IMR-90 (cell line): ENCODE measurements around the gene DPEP2NB.

Source experiments
- POLR2A ChIP-seq: IDR thresholded peaks from 2 replicates; pipeline ENCODE4 v1.6.1; 2012; ENCODE audit warnings: mild to moderate bottlenecking, low read depth, low read length
- RAD21 ChIP-seq: IDR thresholded peaks from 2 replicates; pipeline ENCODE4 v1.6.1; 2012; ENCODE audit warnings: low read length, improper control_type of control experiment
- TF ChIP-seq, protein P1 (sequence below): conservative IDR thresholded peaks from 2 replicates; pipeline ENCODE4 v1.5.1; 2012; ENCODE audit warnings: mild to moderate bottlenecking, low read depth, low read length, improper control_type of control experiment

DNA sequence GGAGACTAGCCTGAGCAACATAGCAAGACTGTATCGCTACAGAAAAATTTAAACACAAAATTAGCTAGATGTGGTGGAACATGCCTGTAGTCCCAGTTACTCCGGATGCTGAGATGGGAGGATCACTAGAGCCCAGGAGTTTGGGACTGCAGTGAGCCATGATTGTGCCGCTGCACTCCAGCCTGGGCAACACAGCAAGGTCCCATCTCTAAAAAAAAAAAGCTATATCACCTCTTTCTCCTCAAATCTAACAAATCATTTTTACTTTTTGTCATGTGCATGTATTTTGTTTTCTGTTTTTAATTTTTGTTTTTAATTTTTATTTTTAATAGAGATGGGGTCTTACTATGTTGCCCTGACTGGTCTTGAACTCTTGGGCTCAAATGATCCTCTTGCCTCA lies 13.3 kb upstream of the DPEP2NB start:
- TF ChIP-seq, protein P1, sequence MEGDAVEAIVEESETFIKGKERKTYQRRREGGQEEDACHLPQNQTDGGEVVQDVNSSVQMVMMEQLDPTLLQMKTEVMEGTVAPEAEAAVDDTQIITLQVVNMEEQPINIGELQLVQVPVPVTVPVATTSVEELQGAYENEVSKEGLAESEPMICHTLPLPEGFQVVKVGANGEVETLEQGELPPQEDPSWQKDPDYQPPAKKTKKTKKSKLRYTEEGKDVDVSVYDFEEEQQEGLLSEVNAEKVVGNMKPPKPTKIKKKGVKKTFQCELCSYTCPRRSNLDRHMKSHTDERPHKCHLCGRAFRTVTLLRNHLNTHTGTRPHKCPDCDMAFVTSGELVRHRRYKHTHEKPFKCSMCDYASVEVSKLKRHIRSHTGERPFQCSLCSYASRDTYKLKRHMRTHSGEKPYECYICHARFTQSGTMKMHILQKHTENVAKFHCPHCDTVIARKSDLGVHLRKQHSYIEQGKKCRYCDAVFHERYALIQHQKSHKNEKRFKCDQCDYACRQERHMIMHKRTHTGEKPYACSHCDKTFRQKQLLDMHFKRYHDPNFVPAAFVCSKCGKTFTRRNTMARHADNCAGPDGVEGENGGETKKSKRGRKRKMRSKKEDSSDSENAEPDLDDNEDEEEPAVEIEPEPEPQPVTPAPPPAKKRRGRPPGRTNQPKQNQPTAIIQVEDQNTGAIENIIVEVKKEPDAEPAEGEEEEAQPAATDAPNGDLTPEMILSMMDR: no peak
- TF ChIP-seq RAD21 (no peak), POLR2A (no peak)
